Small intestine (tissue), 7 donors: ENCODE data around the gene AUTS2. TPM values are rescaled to one million over a fixed set of nuclear protein-coding genes. Genes with fewer than 3 reads are reported as not detected.
"Not testable (repeated sequence)": the region's sequence is repeated elsewhere in the genome, so short reads cannot be mapped to it uniquely, and the experiment has no call there.

Experiments used
- DNase-seq, 2 donors: peaks; one replicate each; pipeline versions ENCODE4 v3.0.0 to v3.0.0-alpha.2; 2013
- FAIRE-seq: peaks from 2 replicates; lab custom pipeline; 2012; peaks lifted over from hg19 to GRCh38; lab: Jason Lieb, UNC
- H3K27ac ChIP-seq, 3 donors: one replicate each; pipeline ENCODE4 v1.5.1; 2013; ENCODE audit warnings: low read length in 2 of 3, mild to moderate bottlenecking in 2 of 3, control low read depth in 1 of 3, inconsistent platforms in 1 of 3, low read depth in 1 of 3, moderate library complexity in 1 of 3
- H3K27me3 ChIP-seq, 3 donors: one replicate each; pipeline ENCODE4 v1.6.1; 2013; ENCODE audit warnings: low read length in 3 of 3, inconsistent platforms in 1 of 3; ENCODE audit not compliant: control insufficient read depth in 3 of 3, insufficient read depth in 3 of 3
- H3K36me3 ChIP-seq, 3 donors: one replicate each; pipeline ENCODE4 v1.6.1; 2013; ENCODE audit warnings: low read length in 3 of 3, inconsistent platforms in 1 of 3, low read depth in 1 of 3, mild to moderate bottlenecking in 1 of 3, moderate library complexity in 1 of 3; ENCODE audit not compliant: control insufficient read depth in 3 of 3, insufficient read depth in 2 of 3
- H3K4me1 ChIP-seq, 3 donors: one replicate each; pipeline ENCODE4 v1.6.1; 2013; ENCODE audit warnings: low read length in 2 of 3, inconsistent platforms in 1 of 3, low read depth in 1 of 3, mild to moderate bottlenecking in 1 of 3, moderate library complexity in 1 of 3; ENCODE audit not compliant: control insufficient read depth in 3 of 3, insufficient read depth in 2 of 3
- H3K4me3 ChIP-seq, 3 donors: one replicate each; pipeline ENCODE4 v1.5.1; 2013; ENCODE audit warnings: low read length in 3 of 3, control low read depth in 1 of 3, inconsistent platforms in 1 of 3, low read depth in 1 of 3, mild to moderate bottlenecking in 1 of 3, moderate library complexity in 1 of 3
- H3K9me3 ChIP-seq, 2 donors: one replicate each; pipeline ENCODE4 v1.6.1; 2013; ENCODE audit warnings: low read depth in 1 of 2, low read length in 1 of 2; ENCODE audit not compliant: control insufficient read depth in 2 of 2, insufficient read depth in 1 of 2
- WGBS, 3 donors: extraction: QIAGEN DNeasy Blood & Tissue Kit; methylation state at CpG; one replicate each; pipeline ENCODE4 v1.1.7; 2013; 5-methylcytosine and 5-hydroxymethylcytosine counted together
- polyA plus RNA-seq, 4 donors: library from polyadenylated mRNA; stranded (reverse) in 3 of 4; unstranded in 1 of 4; fragments of 200-250 nt in 3 of 4; fragments of 120-200 nt in 1 of 4; gene quantifications; one replicate each; pipeline versions ENCODE4 v1.2.1 to v1.2.3, GENCODE V29; 2013
- donor health status: healthy with polysubstance abuse.
- donor health status: control.
- donor health status: control.
- donor health status: Bipolar disorder and iron deficiency.
- donor health status: healthy.

AUTS2 gene
- polyA plus RNA-seq, 4 donors = 4.9 to 43.5 (median 13.6) TPM

- Histone ChIP-seq H3K27ac (no peak overlapping the region), H3K9me3 (no peaks in the 10 kb centered on the region), H3K4me3 (no peak overlapping the region), H3K27me3 (no peaks in the 10 kb centered on the region), H3K4me1 (no peaks in the 10 kb centered on the region), H3K36me3 (no peaks in the 10 kb centered on the region)
- FAIRE-seq (no peak), DNase-seq (no peak)
- 51 to 63% (median 56%) methylated on average over 6 of the region's 6 CpGs for WGBS, 3 donors
Observed at GRCh38 chr7:70808876-70809275, 1210.6 kb downstream of the AUTS2 start.

- Histone ChIP-seq H3K4me1 (no peaks in the 10 kb centered on the region), H3K27ac (no peak overlapping the region), H3K36me3 (no peaks in the 10 kb centered on the region), H3K27me3 (no peaks in the 10 kb centered on the region), H3K4me3 (no peak overlapping the region), H3K9me3 (no peaks in the 10 kb centered on the region)
- 51 to 70% (median 60%) methylated on average over 3 of the region's 3 CpGs for WGBS, 3 donors
- FAIRE-seq (no peak), DNase-seq (peak in 1 of 2 donors; percentile 73)
Observed at GRCh38 chr7:70810558-70811139, 1212.4 kb downstream of the AUTS2 start.

GRCh38 chr7:70812511-70812910 is 1214.2 kb downstream of the AUTS2 start:
- FAIRE-seq (no peak), DNase-seq (peak in 1 of 2 donors; percentile 42)
- H3K36me3 ChIP-seq = no peaks in the 10 kb centered on the region
- no peak overlapping the region for H3K27ac ChIP-seq
- peaks cover 0 to 3% of the 10 kb centered on the region in 2 donors for H3K9me3 ChIP-seq
- WGBS, 3 donors = 23 to 48% (median 44%) methylated on average over 3 of the region's 3 CpGs
- no peaks in the 10 kb centered on the region for H3K4me1 ChIP-seq
- no peak overlapping the region for H3K4me3 ChIP-seq
- no peaks in the 10 kb centered on the region for H3K27me3 ChIP-seq

DNA sequence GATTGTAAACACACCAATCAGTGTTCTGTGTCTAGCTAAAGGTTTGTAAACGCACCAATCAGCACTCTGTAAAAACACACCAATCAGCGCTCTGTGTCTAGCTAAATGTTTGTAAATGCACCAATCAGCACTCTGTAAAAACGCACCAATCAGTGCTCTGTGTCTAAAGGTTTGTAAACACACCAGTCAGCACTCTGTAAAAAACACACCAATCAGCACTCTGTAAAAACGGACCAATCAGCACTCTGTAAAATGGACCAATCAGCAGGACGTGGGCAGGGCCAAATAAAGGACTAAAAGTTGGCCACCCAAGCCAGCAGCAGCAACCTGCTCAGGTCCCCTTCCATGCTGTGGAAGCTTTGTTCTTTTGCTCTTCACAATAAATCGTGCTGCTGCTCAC is 1224.2 kb downstream of the AUTS2 start:
- DNase-seq, H3K27ac ChIP-seq, H3K27me3 ChIP-seq, H3K4me3 ChIP-seq, H3K9me3 ChIP-seq, H3K4me1 ChIP-seq, H3K36me3 ChIP-seq, FAIRE-seq: not testable (repeated sequence)
- WGBS, 3 donors = 83 to 88% (median 87%) methylated on average over 6 of the region's 6 CpGs

DNA sequence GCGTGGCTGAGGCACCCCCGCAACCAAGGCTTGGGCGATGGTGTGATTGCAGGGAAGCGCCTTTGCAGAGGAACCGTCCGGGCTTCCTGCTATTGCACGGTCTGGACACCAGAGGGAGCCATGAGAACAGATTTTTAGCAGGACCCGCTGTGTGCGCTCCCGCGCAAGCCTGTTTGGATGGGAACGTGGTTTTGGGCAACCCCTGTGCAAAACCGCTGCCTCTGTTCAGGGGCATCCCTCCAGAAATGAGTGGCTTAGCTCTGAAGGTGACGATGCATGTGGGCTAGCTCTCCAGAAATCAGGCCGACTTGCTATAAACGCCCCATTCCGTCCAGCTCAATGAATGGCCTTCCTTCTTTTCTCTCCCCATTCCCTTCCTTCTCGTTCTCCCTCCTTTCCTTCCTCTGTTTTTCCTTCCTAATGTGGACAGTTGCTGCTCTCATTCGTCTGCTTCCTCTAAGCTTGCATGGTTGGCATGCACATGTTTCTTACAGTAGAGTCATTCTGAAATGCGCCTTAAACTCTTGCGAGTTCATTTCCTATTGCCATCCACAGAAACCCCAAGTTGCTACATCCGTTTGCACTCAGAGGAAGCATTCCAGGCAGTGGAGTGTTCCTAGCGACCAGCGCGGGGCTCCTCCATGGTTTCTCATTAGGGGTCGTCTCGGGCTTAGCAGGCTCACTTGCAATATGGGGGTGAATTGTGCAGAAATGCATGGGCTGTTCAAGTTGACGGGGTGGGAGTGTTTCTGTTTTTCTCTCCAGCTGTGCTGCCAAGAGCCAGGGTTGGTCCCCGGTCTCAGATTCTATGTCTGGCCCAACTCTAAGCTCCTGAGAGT is 1231.2 kb downstream of the AUTS2 start:
- no peaks in the 10 kb centered on the region for H3K36me3 ChIP-seq
- H3K27me3 ChIP-seq = peaks cover 0 to 11% (median 3%) of the 10 kb centered on the region in 3 donors
- no peak for FAIRE-seq
- H3K4me3 ChIP-seq = no peak overlapping the region
- H3K27ac ChIP-seq = no peak overlapping the region
- 6 to 16% (median 12%) methylated on average over 29 of the region's 29 CpGs for WGBS, 3 donors
- DNase-seq = peak; percentile 45 to 68
- no peaks in the 10 kb centered on the region for H3K9me3 ChIP-seq
- H3K4me1 ChIP-seq = no peaks in the 10 kb centered on the region

DNA sequence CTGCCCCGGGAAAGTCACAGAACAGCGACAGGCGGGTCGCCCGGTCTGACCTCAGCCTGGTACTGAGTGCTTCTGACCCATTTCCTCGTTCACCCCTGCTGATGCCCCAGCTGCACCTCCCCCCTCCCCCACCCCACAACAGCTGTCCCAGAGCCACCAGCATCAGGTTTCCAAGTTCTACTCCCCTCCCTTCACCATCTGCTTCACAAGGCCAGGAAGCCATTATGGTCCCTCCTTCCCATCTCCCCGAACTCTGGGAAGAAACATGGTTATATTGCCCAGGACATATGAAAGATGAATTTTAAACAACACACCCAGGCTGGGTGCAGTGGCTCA is 1231.8 kb downstream of the AUTS2 start:
- Histone ChIP-seq H3K27me3 (peaks cover 0 to 11% (median 3%) of the 10 kb centered on the region in 3 donors), H3K27ac (no peak overlapping the region), H3K4me1 (no peaks in the 10 kb centered on the region), H3K4me3 (no peak overlapping the region), H3K36me3 (no peaks in the 10 kb centered on the region), H3K9me3 (no peaks in the 10 kb centered on the region)
- DNase-seq (no peak), FAIRE-seq (no peak)
- 44 to 63% (median 55%) methylated on average over 7 of the region's 7 CpGs for WGBS, 3 donors

GRCh38 chr7:70830426-70830825 is 1232.2 kb downstream of the AUTS2 start:
- no peaks in the 10 kb centered on the region for H3K4me1 ChIP-seq
- H3K36me3 ChIP-seq = no peaks in the 10 kb centered on the region
- FAIRE-seq = no peak
- no peak overlapping the region for H3K4me3 ChIP-seq
- DNase-seq = no peak
- H3K9me3 ChIP-seq = no peaks in the 10 kb centered on the region
- H3K27me3 ChIP-seq = peaks cover 0 to 11% (median 3%) of the 10 kb centered on the region in 3 donors
- H3K27ac ChIP-seq = no peak overlapping the region
- 47 to 60% (median 57%) methylated on average over 7 of the region's 7 CpGs for WGBS, 3 donors

GRCh38 chr7:70833726-70834125 is 1235.5 kb downstream of the AUTS2 start:
- DNase-seq (no peak), FAIRE-seq (no peak)
- 74 to 83% (median 74%) methylated on average over 1 of the region's 1 CpG for WGBS, 3 donors

More at GRCh38 chr7:70833726-70834125, 1235.5 kb downstream of the AUTS2 start:
- Histone ChIP-seq H3K36me3 (no peaks in the 10 kb centered on the region), H3K9me3 (no peaks in the 10 kb centered on the region), H3K27me3 (peaks cover 0 to 15% (median 0%) of the 10 kb centered on the region in 3 donors), H3K27ac (no peak overlapping the region), H3K4me3 (no peak overlapping the region), H3K4me1 (no peaks in the 10 kb centered on the region)
